Parathyroid adenoma (tissue), 2 donors: ENCODE data around the gene SAMD4A.
"Not testable (repeated sequence)": the region's sequence is repeated elsewhere in the genome, so short reads cannot be mapped to it uniquely, and the experiment has no call there.

Experiments used
- H2AFZ ChIP-seq: fragments of 300-600 bp; sonication (generic); one replicate; pipeline ENCODE4 v1.7.0; 2017; ENCODE audit warnings: antibody characterized with exemption, mild to moderate bottlenecking
- H3K27ac ChIP-seq: fragments of 300-600 bp; sonication (generic); one replicate; pipeline ENCODE4 v1.7.0; 2017
- H3K27me3 ChIP-seq: fragments of 300-600 bp; sonication (generic); one replicate; pipeline ENCODE4 v1.7.0; 2017; ENCODE audit warnings: low read length; ENCODE audit not compliant: control insufficient read depth, insufficient read depth
- H3K36me3 ChIP-seq: fragments of 300-600 bp; sonication (generic); one replicate; pipeline ENCODE4 v1.7.0; 2017; ENCODE audit warnings: low read length; ENCODE audit not compliant: control insufficient read depth, insufficient read depth
- H3K4me1 ChIP-seq: fragments of 300-600 bp; sonication (generic); one replicate; pipeline ENCODE4 v1.7.0; 2017; ENCODE audit warnings: control low read depth
- H3K4me2 ChIP-seq: fragments of 300-600 bp; sonication (generic); one replicate; pipeline ENCODE4 v1.7.0; 2017; ENCODE audit warnings: low read length
- H3K4me3 ChIP-seq: fragments of 300-600 bp; sonication (generic); one replicate; pipeline ENCODE4 v1.7.0; 2017; ENCODE audit warnings: low read depth, low read length
- H3K79me2 ChIP-seq: fragments of 300-600 bp; sonication (generic); one replicate; pipeline ENCODE4 v1.7.0; 2017; ENCODE audit warnings: control low read depth
- H3K9ac ChIP-seq: fragments of 300-600 bp; sonication (generic); one replicate; pipeline ENCODE4 v1.7.0; 2017; ENCODE audit warnings: mild to moderate bottlenecking
- H3K9me3 ChIP-seq: fragments of 300-600 bp; sonication (generic); one replicate; pipeline ENCODE4 v1.7.0; 2017; ENCODE audit warnings: low read length; ENCODE audit not compliant: control insufficient read depth
- TF ChIP-seq, protein P1 (sequence below): fragments of 300-600 bp; sonication (generic); IDR thresholded peaks from one replicate; pipeline ENCODE4 v1.7.0; 2017; ENCODE audit warnings: antibody characterized with exemption, mild to moderate bottlenecking
- donor health status: primary hyperparathyroidism.

The SAMD4A gene

DNA sequence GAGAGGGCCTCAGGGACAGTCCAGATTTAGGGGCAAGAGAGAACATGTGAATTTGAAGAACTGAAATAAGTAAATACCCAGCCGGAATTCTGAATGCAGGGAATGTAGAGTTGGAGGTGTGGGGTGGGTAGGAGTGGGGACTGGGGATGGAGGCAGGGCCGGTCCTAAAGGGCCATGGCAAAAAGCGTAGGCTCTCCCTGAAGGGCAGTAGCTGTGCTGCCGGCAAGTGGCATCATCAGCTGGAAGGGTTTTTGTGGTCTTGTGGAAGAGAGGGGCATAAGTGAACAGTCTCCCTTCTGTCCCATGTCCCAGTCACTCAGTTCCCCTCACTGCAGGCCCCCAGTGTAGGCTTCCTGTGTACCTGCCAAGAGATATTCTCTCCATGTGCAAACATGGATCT, 231.1 kb downstream of the SAMD4A start:
- Histone ChIP-seq H3K4me3 (no peak overlapping the region), H3K4me2 (no peak overlapping the region), H3K36me3 (no peaks in the 10 kb centered on the region), H3K79me2 (no peaks in the 10 kb centered on the region), H2AFZ (no peak overlapping the region), H3K9ac (no peak overlapping the region), H3K9me3 (no peaks in the 10 kb centered on the region), H3K27me3 (no peaks in the 10 kb centered on the region), H3K4me1 (no peaks in the 10 kb centered on the region), H3K27ac (no peak overlapping the region)
- TF ChIP-seq, protein P1, sequence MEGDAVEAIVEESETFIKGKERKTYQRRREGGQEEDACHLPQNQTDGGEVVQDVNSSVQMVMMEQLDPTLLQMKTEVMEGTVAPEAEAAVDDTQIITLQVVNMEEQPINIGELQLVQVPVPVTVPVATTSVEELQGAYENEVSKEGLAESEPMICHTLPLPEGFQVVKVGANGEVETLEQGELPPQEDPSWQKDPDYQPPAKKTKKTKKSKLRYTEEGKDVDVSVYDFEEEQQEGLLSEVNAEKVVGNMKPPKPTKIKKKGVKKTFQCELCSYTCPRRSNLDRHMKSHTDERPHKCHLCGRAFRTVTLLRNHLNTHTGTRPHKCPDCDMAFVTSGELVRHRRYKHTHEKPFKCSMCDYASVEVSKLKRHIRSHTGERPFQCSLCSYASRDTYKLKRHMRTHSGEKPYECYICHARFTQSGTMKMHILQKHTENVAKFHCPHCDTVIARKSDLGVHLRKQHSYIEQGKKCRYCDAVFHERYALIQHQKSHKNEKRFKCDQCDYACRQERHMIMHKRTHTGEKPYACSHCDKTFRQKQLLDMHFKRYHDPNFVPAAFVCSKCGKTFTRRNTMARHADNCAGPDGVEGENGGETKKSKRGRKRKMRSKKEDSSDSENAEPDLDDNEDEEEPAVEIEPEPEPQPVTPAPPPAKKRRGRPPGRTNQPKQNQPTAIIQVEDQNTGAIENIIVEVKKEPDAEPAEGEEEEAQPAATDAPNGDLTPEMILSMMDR, result no peak

DNA sequence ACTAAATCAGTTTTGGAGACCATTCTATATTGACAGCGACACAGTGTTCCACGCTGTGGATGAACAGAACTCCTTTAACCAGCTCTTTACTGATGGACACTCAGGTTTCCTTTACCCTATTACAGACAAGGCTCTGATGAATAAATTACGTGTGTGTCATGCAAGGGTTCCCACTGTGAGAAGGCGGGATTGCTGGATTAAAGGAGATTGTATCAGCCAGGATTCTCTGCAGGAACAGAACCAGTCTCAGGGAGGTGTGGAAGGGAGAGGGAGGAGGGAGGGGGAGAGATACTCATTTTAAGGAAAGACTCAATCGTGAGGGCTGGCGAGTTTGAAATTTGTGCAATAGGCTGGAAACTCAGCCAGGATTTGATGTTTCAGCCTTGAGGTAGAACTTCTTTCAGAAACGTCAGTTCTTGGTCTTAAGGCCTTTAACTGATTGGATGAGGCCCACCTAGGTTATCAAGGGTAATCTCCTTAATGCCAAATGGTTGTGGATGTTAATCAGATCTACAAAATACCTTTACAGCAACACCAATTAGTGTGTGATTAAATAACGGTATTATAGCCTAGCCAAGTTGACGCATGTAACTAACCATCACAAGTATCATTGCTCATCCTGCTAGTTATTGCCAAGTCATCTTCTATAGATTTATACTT, 231.7 kb downstream of the SAMD4A start:
- Histone ChIP-seq H3K27ac (no peak overlapping the region), H3K36me3 (no peaks in the 10 kb centered on the region), H2AFZ (no peak overlapping the region), H3K9me3 (no peaks in the 10 kb centered on the region), H3K4me3 (no peak overlapping the region), H3K27me3 (no peaks in the 10 kb centered on the region), H3K79me2 (no peaks in the 10 kb centered on the region), H3K4me2 (no peak overlapping the region), H3K4me1 (peaks cover 6% of the 10 kb centered on the region), H3K9ac (no peak overlapping the region)
- TF ChIP-seq, protein P1, result no peak

DNA sequence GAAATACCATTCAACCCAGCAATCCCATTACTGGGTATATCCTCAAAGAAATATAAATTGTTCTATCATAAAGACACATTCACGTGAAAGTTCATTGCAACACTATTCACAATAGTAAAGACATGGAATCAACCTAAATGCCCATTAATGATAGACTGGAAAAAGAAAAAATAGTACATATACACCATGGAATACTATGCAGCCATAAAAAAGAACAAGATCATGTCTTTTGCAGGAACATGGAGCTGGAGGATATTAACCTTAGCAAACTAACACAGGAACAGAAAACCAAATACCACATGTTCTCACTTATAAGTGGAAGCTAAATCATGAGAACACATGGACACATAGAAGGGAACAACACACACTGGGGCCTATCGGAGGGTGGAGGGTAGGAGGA, 234.6 kb downstream of the SAMD4A start:
- not testable (repeated sequence) for H3K9me3 ChIP-seq, H3K4me2 ChIP-seq, H3K27ac ChIP-seq, H2AFZ ChIP-seq, H3K4me3 ChIP-seq, H3K27me3 ChIP-seq, H3K9ac ChIP-seq, H3K36me3 ChIP-seq, H3K79me2 ChIP-seq
- H3K4me1 ChIP-seq, result peaks cover 12% of the 10 kb centered on the region

DNA sequence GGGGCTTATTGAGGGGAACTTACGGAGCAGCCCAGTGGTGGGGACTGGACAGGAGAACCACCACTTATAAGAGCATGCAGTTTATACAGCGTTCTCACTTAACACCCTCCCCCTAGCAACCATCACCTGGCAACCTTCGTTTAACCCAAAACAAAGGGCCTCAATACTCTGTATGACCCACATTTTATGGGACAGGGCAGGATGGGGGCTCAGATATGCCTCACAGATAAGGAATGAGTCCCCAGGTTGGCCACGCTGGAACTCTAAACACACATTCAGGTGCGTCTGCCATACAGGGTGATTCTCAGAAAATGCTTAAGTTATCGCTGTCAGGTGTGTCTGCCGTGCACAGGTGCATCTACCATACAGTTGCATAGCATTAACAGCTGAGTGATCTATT, 236.5 kb downstream of the SAMD4A start:
- no peaks in the 10 kb centered on the region for H3K9me3 ChIP-seq
- no peaks in the 10 kb centered on the region for H3K27me3 ChIP-seq
- no peak overlapping the region for H3K9ac ChIP-seq
- no peaks in the 10 kb centered on the region for H3K36me3 ChIP-seq
- peaks cover 12% of the 10 kb centered on the region for H3K4me1 ChIP-seq
- H3K79me2 ChIP-seq, result no peaks in the 10 kb centered on the region
- H3K4me2 ChIP-seq, result no peak overlapping the region
- H3K27ac ChIP-seq, result no peak overlapping the region
- TF ChIP-seq, protein P1, result no peak
- H2AFZ ChIP-seq, result peak overlapping the region; percentile 5
- H3K4me3 ChIP-seq, result no peak overlapping the region

DNA sequence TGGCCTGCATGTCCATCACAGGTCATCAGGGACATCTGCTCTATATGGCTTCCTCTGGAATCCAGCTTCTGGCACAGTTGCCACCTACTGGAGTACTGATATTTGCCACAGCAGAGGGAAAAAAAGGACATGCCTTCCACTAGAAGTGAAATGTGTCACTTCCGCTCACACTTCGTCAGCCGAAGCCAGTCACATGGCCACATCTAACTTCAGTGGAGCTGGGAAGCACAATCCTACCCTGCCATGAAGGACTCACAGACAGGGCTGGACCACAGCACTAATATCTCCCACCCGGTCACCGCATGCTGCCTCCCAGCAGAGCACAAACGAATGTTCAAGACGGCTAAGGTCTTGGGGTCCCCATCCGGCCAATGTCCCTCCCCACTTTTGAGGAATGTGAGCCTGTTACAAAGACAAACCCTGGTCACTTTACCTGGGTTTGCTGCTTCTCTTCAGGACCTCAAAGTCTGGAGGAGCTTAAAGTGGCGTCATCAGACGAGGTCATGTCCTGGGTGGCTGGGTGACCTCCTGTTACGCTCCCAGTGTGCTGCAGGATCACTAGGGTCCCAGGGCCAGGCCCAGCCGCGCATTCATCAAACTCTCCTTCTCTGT, 237.1 kb downstream of the SAMD4A start:
- peaks cover 12% of the 10 kb centered on the region for H3K4me1 ChIP-seq

More for the DNA sequence above, 237.1 kb downstream of the SAMD4A start:
- Histone ChIP-seq H3K36me3 (no peaks in the 10 kb centered on the region), H2AFZ (no peak overlapping the region), H3K27ac (no peak overlapping the region), H3K9me3 (no peaks in the 10 kb centered on the region), H3K27me3 (no peaks in the 10 kb centered on the region), H3K9ac (no peak overlapping the region), H3K4me3 (no peak overlapping the region), H3K4me2 (no peak overlapping the region), H3K79me2 (no peaks in the 10 kb centered on the region)
- TF ChIP-seq, protein P1, result no peak
